Stimulated activated naive CD8-positive, alpha-beta T cell treated with anti-CD3 and anti-CD28 coated beads, Interleukin-15, amount 100 ng/mL, for 72 hours (primary cell): Measurements from ENCODE around the gene MYT1.

ENCODE experiments used
- ATAC-seq: fragments of 150-1000 bp; cut with Tn5 transposase; 2 replicates; pipeline ENCODE4 v1.10.0; 2021; ENCODE audit warnings: mild to moderate bottlenecking, moderate library complexity
- DNase-seq, 2 donors: peaks; one replicate each; pipeline ENCODE4 v3.0.0; 2021 to 2022
- H3K27ac Mint-ChIP-seq, 2 donors: one replicate each; pipeline ENCODE4 v1.8.0; 2022; ENCODE audit warnings: mild to moderate bottlenecking in 2 of 2, mixed read lengths in 2 of 2, moderate library complexity in 2 of 2
- H3K27me3 Mint-ChIP-seq: one replicate; pipeline ENCODE4 v1.8.0; 2022; ENCODE audit warnings: mixed read lengths
- H3K4me1 Mint-ChIP-seq: one replicate; pipeline ENCODE4 v1.8.0; 2022; ENCODE audit warnings: mild to moderate bottlenecking, mixed read lengths
- H3K4me3 Mint-ChIP-seq, 2 donors: one replicate each; pipeline ENCODE4 v1.8.0; 2022; ENCODE audit warnings: mild to moderate bottlenecking in 2 of 2, mixed read lengths in 2 of 2, moderate library complexity in 1 of 2
- H3K9me3 Mint-ChIP-seq, 2 donors: one replicate each; pipeline ENCODE4 v1.8.0; 2022; ENCODE audit warnings: mixed read lengths in 2 of 2

MYT1 gene

DNA sequence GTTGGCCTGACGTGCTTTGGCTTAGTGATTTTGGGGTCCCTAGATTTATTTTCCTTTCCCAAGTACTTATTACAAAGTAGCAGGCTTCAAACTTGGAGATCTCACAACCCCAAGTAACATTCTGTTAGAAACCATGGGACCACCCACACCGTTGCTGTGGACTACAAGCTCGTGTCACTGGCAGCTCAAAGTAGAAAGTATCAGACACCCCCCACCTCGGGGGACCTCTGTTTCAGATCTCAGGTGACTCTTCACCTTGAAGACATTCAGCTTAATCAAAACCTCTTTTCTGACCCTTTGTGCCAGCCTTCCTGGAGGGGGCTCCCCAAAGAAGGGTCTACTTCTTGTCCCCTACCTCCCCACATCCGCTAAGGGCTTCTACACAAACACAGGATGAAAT is 15.7 kb upstream of the MYT1 start:
- no peaks in the 10 kb centered on the region for H3K27me3 Mint-ChIP-seq
- DNase-seq (no peak), ATAC-seq (no peak)
- H3K27ac Mint-ChIP-seq: no peak overlapping the region
- no peaks in the 10 kb centered on the region for H3K4me1 Mint-ChIP-seq
- peaks cover 12 to 21% of the 10 kb centered on the region in 2 donors for H3K9me3 Mint-ChIP-seq
- no peak overlapping the region for H3K4me3 Mint-ChIP-seq

DNA sequence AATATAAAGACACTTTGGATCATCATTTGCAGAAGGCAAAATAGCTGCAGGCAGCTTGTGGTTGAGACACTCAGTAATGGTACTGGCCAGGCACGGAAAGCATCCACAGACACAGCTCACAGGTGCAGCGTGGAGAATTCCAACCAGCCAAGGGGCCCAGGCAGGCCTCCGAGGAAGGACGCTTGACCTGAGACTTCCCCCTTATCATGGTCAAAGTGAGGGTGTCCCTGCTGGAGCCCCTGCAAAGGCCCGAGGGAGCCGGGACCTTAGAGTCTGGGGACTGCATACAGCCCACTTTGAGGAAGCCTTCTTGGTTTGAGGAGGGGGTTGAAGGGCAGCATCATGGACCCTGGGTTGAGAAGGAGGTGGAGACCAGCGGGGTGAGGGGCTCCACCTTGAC is 15.1 kb upstream of the MYT1 start:
- H3K4me1 Mint-ChIP-seq: no peaks in the 10 kb centered on the region
- H3K27ac Mint-ChIP-seq: no peak overlapping the region
- ATAC-seq (no peak), DNase-seq (no peak)
- no peak overlapping the region for H3K4me3 Mint-ChIP-seq
- peaks cover 12 to 15% of the 10 kb centered on the region in 2 donors for H3K9me3 Mint-ChIP-seq
- no peaks in the 10 kb centered on the region for H3K27me3 Mint-ChIP-seq

DNA sequence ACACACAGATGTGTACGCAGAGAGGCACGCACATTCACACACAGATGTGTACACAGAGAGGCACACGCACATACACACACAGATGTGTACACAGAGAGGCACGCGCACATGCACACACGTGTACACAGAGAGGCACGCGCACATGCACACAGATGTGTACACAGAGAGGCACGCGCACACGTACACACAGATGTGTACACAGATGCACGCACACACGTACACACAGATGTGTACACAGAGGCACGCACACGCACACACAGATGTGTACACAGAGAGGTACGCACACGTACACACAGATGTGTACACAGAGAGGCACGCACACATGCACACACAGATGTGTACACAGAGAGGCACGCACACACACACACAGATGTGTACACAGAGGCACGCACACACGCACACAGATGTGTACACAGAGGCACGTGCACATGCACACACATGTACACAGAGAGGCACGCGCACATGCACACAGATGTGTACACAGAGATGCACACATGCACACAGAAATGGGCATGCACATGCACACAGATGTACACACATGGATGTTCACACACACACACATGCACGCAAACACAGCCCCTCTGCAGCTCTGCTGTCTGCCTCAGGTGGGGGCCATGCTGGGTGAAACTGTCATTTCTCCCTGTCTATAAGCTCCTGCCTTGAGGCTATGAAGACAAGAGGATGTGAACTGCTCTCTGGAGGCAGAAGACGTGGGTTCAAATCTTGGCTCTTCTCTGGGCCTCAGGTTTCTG is 14.3 kb upstream of the MYT1 start:
- DNase-seq: no peak
- H3K27ac Mint-ChIP-seq: no peak overlapping the region
- H3K27me3 Mint-ChIP-seq: no peaks in the 10 kb centered on the region
- no peak for ATAC-seq
- H3K4me3 Mint-ChIP-seq: no peak overlapping the region
- peaks cover 4 to 7% of the 10 kb centered on the region in 2 donors for H3K9me3 Mint-ChIP-seq
- H3K4me1 Mint-ChIP-seq: no peaks in the 10 kb centered on the region

DNA sequence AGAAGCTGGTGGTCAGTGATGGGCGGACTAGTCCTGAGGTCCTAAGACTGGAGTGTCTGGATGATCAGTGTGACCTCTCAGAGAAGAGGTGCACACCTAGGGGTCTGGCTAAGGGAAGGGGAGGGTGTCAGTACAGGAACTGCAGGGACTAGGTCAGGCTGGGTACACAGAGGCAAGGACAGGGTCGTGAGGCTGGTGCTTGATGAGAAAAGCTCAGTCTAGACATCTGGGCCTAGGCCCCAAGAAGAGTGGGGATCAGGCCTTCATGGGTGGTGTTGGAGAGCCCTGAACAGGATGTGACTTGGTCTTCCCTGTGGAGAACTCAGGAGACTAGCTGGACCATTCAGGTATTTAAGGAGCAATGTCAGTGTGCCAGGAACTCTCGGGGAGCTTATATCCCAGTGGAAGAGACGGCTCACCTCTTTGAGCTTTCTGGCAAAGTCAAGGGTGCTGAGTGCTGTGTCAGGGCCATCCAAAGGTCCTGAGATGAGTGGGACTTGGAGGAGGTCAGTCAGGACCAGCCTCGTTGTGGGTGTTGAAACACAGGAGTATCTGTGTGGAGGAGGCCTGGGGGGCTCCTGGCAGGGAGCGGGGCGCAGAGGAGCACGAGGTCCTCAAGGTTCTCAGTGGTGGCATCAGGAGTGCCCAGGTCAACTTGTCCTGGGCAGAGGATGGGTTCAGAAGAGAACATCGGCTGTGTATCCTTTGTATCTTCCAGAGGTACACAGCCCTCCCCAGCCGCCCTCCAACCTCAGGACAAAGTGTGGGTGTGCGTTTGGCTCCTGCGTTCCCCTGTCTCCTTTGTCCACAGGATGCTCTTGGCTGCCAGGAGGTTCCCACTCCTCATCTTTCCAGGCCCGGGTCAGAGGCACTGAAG is 13.3 kb upstream of the MYT1 start:
- Mint-ChIP-seq H3K9me3 (no peaks in the 10 kb centered on the region), H3K27me3 (no peaks in the 10 kb centered on the region), H3K4me1 (no peaks in the 10 kb centered on the region), H3K4me3 (no peak overlapping the region), H3K27ac (no peak overlapping the region)
- no peak for ATAC-seq
- no peak for DNase-seq

DNA sequence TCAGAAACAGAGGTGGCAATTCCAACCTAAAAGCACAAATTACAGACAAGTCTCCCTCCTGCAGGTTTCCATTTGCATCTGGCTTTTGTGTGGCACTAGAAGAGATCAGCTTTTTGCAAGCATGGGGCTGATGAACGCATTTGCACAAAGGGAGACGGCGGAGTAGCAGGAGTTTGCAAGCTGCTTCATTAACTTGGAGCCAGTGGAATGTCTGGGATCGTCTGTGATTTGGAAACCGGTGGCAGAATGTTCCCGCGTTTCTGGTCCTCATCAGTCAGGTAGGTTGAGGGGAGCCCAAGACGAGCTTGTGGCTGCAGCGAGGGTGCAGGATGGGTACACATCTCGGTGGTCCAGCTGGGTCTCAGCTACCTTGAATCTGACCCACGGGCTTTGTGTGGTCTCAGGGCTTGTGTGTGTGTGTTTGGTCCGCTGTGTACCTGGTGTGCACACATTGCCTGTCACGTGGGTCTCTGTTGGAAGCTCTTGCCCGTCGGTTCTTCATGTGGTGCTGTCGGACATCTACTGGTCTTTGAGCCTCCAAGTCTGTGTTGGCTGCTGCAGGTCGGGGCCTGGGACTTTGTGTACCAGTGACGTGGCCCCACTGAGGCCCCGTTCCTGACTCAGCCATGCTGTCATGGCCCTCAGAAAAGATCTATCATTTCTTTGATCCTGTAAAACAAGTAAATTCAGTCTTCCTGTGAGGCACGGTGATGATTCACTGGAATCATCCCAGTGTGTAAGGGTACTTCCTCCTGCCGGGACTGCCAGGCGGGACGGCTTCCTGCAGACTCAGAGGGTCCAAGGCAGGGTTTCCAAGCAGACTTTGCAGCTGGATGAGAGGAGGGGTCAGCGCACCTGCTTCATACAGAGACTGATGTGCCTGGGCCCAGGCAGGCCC is 12.4 kb upstream of the MYT1 start:
- DNase-seq (no peak), ATAC-seq (no peak)
- Mint-ChIP-seq H3K9me3 (no peaks in the 10 kb centered on the region), H3K4me1 (no peaks in the 10 kb centered on the region), H3K27ac (no peak overlapping the region), H3K4me3 (no peak overlapping the region), H3K27me3 (no peaks in the 10 kb centered on the region)

DNA sequence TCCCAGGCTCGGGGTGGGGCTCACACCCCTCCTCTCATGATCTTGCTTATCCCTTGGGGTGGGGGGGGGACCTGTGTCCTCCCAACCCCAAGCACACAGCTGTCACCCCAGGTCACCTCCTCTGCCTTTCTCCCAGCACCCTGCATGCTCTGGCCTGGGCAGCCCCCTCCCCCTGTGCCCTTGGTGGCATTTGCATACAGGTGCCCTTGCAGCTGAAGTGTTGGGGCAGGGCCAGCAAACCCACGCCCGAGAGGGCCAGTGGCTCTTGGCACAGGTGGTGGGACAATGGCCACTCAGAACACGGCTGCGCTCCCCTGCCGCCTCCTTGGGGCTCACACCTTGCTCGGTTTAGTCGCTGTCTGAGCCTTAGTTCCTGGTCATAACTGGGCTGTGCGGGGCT is 11.3 kb upstream of the MYT1 start:
- H3K27ac Mint-ChIP-seq: no peak overlapping the region
- ATAC-seq (no peak), DNase-seq (no peak)
- H3K9me3 Mint-ChIP-seq: no peaks in the 10 kb centered on the region
- no peaks in the 10 kb centered on the region for H3K27me3 Mint-ChIP-seq
- H3K4me1 Mint-ChIP-seq: no peaks in the 10 kb centered on the region
- H3K4me3 Mint-ChIP-seq: no peak overlapping the region

DNA sequence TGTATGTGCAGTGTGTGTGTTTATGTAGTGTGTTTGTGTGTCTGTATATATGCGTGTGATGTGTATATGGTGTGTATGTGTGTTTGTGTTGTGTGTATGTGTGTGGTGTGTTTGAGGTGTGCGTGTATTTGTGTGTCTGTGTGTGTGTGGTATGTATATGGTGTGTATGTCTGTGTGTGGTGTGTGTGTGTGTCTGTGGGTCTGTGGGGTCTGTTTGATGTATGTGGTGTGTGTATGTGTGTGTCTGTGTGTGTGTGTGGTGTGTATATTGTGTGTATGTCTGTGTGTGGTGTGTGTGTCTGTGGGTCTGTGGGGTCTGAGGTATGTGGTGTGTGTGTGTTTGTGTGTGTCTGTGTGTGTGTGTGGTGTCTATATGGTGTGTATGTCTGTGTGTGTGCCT is 10.8 kb upstream of the MYT1 start:
- DNase-seq (no peak), ATAC-seq (no peak)
- no peaks in the 10 kb centered on the region for H3K9me3 Mint-ChIP-seq
- no peaks in the 10 kb centered on the region for H3K4me1 Mint-ChIP-seq
- no peak overlapping the region for H3K27ac Mint-ChIP-seq
- H3K27me3 Mint-ChIP-seq: no peaks in the 10 kb centered on the region
- no peak overlapping the region for H3K4me3 Mint-ChIP-seq

DNA sequence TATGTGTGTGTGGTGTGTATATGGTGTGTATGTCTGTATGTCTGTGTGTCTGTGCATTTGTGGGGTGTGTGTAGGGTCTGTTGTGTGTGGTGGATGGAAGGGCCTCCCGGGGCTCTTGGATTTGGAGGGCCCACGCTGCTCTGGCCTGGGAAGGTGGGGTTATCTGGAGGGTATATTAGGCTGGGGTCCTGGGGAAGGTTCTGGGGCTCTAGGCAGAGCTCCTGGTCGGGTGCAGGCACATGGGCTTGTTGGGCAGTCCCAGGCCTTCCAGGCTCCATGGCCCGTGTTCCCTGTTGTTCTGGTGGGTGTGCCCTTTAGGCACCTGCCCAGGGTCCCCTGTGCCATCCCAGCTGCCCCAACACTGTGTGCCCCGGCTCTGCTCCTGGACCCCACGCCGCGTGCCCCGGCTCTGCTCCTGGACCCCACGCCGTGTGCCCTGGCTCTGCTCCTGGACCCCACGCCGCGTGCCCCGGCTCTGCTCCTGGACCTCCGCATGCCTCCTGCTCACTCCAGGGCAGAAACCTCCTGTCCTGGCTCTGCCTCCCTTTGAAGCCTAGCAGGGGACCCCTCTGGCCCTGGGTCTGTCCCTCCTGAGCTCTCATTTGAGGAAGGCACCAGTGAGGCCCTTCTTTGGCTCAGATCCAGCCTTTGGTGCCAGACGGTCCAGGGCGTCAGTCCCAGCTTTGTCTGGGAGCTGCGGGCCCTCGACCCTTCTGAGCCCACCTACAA is 10.2 kb upstream of the MYT1 start:
- no peak for DNase-seq
- H3K4me1 Mint-ChIP-seq: no peaks in the 10 kb centered on the region
- no peak for ATAC-seq
- no peaks in the 10 kb centered on the region for H3K9me3 Mint-ChIP-seq
- H3K27ac Mint-ChIP-seq: no peak overlapping the region
- H3K4me3 Mint-ChIP-seq: no peak overlapping the region
- H3K27me3 Mint-ChIP-seq: peaks cover 4% of the 10 kb centered on the region

DNA sequence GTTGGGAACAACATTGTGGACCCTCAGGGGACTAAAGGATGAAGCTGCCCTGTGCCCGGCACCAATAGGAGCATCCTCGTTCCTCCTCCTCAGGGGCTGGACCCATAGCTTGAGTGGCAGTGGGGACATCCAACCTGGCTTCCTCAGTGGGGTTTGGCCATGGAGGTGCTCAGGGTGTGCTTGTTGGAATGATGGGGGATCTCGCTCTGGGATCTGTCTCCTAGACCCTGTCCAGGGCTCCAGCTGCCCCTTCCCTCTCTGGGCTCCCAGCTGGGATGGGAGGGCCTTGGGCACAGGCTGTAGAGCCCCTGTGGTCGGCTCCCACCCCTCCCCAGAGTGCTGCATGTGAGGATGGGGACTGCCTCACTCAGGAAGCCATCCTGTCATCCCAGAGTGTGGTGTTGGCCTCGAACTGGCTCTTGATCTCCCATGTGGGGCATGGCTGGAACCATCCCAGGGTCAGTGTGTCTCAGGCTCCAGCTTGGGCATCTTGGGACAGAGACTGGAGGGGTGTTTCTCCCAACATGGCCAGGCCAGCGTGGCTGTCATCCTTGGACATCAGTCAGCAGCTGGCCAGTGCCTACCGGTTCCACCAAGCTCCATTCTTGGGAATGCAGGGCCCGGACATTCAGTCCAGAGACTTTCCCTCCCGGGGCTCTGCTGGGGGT is 9.5 kb upstream of the MYT1 start:
- no peaks in the 10 kb centered on the region for H3K4me1 Mint-ChIP-seq
- H3K9me3 Mint-ChIP-seq: no peaks in the 10 kb centered on the region
- ATAC-seq (no peak), DNase-seq (no peak)
- peaks cover 11% of the 10 kb centered on the region for H3K27me3 Mint-ChIP-seq
- H3K27ac Mint-ChIP-seq: no peak overlapping the region
- no peak overlapping the region for H3K4me3 Mint-ChIP-seq

DNA sequence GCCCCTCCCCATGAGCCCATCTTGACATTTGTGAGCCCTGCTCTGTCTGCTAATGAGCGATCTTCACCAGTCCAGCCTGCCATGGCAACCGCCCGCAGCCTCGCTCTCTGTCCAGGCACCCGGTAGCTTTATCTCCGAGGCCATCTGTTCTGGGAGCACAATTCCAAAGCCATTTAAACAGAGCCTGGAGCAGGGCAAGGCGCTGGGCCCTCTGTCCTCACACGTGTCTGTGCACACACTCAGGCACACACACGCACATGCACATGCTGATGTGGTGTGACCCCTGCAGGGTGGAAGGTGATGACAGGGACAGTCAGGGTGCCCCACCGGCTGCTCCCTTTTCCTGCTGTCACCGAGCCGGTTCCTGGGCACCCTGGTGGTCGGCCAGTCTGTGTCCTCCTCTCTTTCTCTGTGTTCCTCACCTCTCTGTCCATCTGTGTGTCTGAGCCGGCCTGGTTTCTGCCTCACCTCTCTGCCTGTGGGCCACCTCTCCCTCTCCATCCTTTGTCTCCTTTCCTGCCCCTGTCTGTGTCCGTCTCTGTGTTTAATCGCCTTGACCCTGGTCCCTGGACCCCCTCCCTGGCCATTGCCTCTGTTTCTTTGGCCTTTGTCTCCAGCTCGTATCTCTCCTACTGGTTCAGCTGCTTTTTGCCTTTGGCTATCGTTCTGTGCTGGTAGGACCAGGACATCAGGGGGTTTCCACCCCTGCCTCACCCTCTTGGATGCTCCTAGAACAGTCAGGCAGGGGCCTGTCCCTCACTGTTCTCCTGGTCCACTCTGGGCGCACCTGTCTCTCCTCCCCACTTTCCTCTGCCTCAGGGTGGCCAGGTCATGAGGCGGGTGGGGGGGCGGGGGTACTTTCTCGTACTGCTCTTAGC is 8.8 kb upstream of the MYT1 start:
- DNase-seq (no peak), ATAC-seq (no peak)
- no peaks in the 10 kb centered on the region for H3K4me1 Mint-ChIP-seq
- H3K27me3 Mint-ChIP-seq: peaks cover 19% of the 10 kb centered on the region
- no peaks in the 10 kb centered on the region for H3K9me3 Mint-ChIP-seq
- no peak overlapping the region for H3K4me3 Mint-ChIP-seq
- peak overlapping the region in 1 of 2 donors; percentile 2 for H3K27ac Mint-ChIP-seq

DNA sequence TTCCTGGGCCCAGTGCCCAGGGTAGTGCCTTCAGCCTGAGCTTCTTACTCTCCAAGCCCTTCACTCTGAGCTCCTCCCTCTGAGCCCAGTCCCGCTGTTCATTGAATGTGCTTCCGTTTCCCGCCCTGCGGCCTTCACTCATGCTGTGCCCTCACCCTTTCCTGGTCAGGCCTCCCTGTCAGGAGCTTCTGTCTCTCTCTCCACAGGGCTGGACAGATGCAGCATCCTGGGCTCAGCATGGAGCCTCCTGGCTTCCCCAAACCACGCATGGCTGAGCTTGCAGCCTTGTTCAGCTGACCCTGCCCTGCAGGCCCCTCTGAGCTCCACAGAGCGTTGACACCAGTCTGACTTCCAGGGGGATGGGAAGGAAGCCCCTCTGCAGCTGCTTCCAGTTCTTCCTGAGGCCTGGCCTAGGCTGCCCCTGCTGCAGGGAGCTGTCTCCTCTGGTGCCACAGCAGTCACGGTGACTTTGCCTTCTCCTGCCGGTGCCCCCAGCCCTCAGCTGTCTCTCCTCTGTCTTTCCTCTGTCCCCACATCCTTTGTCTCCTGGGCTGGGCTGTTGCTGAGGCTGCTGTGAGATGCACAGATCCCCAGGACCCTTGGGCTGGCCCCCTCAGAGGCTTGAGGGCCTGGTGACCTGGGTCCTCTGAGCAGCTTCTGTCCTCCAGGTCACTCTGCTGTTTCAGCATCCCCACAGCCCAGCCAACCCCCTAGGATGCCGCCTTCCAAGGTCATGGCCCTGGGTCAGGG is 7.9 kb upstream of the MYT1 start:
- Mint-ChIP-seq H3K4me3 (no peak overlapping the region), H3K27ac (no peak overlapping the region), H3K4me1 (no peaks in the 10 kb centered on the region), H3K27me3 (peaks cover 27% of the 10 kb centered on the region), H3K9me3 (no peaks in the 10 kb centered on the region)
- ATAC-seq (no peak), DNase-seq (no peak)

DNA sequence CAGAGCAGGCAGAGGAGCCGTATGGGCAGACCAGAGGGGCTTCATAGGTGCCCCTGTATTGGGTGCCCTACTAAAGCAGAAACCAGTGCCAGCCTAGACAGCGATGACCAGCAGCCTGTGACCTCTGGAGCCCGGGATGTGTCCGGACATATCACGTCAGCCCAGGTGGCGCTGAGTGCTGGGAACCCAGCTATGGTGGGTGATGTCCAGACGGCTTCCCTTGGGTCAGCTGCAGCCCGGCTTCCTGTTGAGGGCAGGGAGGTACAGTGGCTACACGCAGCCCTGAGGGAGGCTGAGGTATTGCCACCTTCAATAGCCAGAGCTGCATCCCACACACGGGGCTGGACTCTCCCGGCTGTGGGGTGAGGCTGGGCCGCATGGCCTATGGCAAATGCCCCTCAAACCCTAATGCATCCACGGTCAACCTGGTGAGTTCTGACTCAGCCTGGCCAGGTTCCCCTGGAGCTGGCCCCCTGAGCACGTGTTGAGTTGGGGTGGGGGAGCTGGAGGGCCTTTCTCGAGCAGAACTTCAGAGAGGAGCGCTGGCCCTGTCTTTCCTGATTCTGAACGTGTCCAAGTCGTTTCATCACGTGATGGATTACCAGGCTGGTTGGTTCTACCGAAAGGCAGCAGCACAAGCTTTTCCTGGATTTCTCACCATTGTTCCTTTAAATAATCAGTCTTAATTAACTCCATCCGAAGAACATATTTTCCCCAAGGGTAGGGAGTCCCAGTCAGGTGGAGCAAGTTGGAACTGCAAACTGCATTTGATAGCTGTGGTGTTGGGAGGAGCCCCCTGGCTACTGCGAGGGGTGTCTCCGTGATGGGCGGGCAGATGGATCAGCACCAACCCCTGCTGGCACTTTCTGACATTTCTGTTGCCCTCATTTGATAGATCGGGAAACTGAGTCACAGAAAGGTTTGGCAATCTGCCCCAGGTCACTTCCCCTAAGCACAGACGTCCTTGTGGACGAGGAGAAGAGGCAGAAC is 7.1 kb upstream of the MYT1 start:
- Mint-ChIP-seq H3K4me3 (no peak overlapping the region), H3K9me3 (no peaks in the 10 kb centered on the region), H3K27me3 (peaks cover 36% of the 10 kb centered on the region), H3K27ac (no peak overlapping the region), H3K4me1 (no peaks in the 10 kb centered on the region)
- ATAC-seq (no peak), DNase-seq (no peak)
